ENCODE measurements around the gene FGF4. TPM values are rescaled to one million over a fixed set of nuclear protein-coding genes. Genes with fewer than 3 reads are reported as not detected.

The FGF4 gene
- total RNA-seq, 1 donor from 2014 or later, result 0.37 TPM

DNA sequence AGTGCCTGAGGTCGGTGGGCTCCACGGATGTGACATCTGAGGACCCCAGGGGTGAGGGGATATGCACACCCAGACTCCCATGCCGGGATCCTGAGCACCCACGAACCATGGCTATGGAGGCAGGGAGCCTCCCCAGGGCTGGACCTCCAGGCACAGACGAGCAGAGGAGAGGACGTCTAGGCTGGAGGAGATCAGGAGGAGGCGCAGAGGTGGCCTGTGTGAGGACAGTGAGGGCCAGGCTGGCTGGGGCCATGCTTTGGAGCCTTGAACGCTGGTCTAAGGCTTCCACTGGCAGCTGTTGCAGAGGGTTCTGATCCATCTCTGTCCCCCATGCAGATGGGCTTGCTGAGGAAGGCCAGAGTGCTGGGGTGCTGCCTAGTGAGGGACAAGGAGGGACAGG is 29.0 kb downstream of the FGF4 start:
- H3K4me3 Mint-ChIP-seq (ENCODE audit: unreplicated experiment), result no peak overlapping the region
- H3K27me3 Mint-ChIP-seq (ENCODE audit: unreplicated experiment), result peaks cover 9% of the 10 kb centered on the region
- peaks cover 9% of the 10 kb centered on the region for H3K4me1 Mint-ChIP-seq (ENCODE audit: low read depth, unreplicated experiment)
- H3K36me3 Mint-ChIP-seq (ENCODE audit: unreplicated experiment), result no peaks in the 10 kb centered on the region
- H3K27ac Mint-ChIP-seq (ENCODE audit: unreplicated experiment), result no peak overlapping the region
- no peak for DNase-seq
- TF ChIP-seq, protein P1, sequence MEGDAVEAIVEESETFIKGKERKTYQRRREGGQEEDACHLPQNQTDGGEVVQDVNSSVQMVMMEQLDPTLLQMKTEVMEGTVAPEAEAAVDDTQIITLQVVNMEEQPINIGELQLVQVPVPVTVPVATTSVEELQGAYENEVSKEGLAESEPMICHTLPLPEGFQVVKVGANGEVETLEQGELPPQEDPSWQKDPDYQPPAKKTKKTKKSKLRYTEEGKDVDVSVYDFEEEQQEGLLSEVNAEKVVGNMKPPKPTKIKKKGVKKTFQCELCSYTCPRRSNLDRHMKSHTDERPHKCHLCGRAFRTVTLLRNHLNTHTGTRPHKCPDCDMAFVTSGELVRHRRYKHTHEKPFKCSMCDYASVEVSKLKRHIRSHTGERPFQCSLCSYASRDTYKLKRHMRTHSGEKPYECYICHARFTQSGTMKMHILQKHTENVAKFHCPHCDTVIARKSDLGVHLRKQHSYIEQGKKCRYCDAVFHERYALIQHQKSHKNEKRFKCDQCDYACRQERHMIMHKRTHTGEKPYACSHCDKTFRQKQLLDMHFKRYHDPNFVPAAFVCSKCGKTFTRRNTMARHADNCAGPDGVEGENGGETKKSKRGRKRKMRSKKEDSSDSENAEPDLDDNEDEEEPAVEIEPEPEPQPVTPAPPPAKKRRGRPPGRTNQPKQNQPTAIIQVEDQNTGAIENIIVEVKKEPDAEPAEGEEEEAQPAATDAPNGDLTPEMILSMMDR (IDR thresholded peaks at IDR 0.05; ENCODE audit: partially characterized antibody, unreplicated experiment), result no peak
- H3K9me3 Mint-ChIP-seq (ENCODE audit: unreplicated experiment), result peaks cover 3% of the 10 kb centered on the region

DNA sequence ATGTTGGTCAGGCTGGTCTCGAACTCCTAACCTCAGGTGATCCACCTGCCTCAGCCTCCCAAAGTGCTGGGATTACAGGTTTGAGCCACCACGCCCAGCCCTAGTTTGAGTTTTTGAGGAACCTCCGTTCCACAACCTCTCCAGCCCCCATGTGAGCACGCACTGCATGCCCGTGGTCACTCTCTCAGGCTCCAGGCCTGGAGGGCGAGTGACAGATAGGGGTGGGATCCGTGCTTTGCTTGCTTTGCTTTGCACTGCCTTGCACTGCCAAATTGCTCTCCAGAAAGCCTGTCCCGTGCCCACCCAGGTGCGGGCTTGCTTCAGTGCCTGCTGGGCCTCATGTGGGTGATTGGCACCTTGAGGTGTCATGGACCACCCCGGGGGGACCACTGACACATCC is 29.9 kb downstream of the FGF4 start:
- Mint-ChIP-seq H3K4me1 (ENCODE audit: low read depth, unreplicated experiment) (peaks cover 9% of the 10 kb centered on the region), H3K9me3 (ENCODE audit: unreplicated experiment) (no peaks in the 10 kb centered on the region), H3K27ac (ENCODE audit: unreplicated experiment) (no peak overlapping the region), H3K27me3 (ENCODE audit: unreplicated experiment) (peaks cover 7% of the 10 kb centered on the region), H3K4me3 (ENCODE audit: unreplicated experiment) (no peak overlapping the region), H3K36me3 (ENCODE audit: unreplicated experiment) (no peaks in the 10 kb centered on the region)
- TF ChIP-seq, protein P1 (IDR thresholded peaks at IDR 0.05; ENCODE audit: partially characterized antibody, unreplicated experiment), result no peak
- DNase-seq, result no peak

DNA sequence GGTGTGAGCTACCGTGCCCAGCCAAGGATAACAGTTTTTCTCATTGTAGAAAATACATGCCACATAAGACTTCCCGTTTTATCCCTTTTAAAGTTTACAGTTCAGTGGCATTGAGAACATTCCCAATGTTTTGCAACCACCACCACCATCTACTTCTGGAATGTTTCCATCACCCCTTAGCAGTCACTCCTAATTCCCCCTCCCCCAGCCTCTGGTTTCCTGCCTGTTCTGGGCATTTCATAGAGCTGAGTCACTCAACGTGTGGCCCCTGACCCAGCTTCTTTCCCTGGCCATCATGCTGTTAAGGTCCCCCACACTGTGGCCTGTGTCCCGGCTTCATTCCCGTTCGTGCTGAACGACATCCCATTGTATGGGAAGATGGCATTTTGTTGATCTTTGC is 30.7 kb downstream of the FGF4 start:
- H3K4me3 Mint-ChIP-seq (ENCODE audit: unreplicated experiment), result no peak overlapping the region
- no peak for DNase-seq
- H3K27me3 Mint-ChIP-seq (ENCODE audit: unreplicated experiment), result peaks cover 7% of the 10 kb centered on the region
- peaks cover under 1% of the 10 kb centered on the region for H3K9me3 Mint-ChIP-seq (ENCODE audit: unreplicated experiment)
- H3K36me3 Mint-ChIP-seq (ENCODE audit: unreplicated experiment), result peaks cover 2% of the 10 kb centered on the region
- H3K27ac Mint-ChIP-seq (ENCODE audit: unreplicated experiment), result no peak overlapping the region
- TF ChIP-seq, protein P1 (IDR thresholded peaks at IDR 0.05; ENCODE audit: partially characterized antibody, unreplicated experiment), result no peak
- peaks cover 9% of the 10 kb centered on the region for H3K4me1 Mint-ChIP-seq (ENCODE audit: low read depth, unreplicated experiment)

DNA sequence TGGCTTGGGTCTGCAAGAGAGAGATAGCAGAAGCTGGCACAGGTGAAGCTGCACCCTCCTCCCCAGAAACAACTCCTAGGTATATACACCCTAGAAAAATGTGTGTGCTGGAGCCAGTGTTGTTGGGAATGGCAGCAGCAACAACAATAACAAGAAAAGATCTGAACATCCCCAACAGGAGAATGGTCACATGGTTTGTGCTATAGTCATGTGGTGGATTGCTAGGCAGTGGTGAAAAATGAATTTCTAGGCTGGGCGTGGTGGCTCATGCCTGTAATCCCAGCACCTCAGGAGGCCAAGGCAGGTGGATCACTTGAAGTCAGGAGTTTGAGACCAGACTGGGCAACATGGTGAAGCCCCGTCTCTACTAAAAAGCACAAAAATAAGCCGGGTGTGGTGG is 40.3 kb downstream of the FGF4 start:
- TF ChIP-seq, protein P1 (IDR thresholded peaks at IDR 0.05; ENCODE audit: partially characterized antibody, unreplicated experiment), result no peak
- peaks cover 6% of the 10 kb centered on the region for H3K9me3 Mint-ChIP-seq (ENCODE audit: unreplicated experiment)
- H3K27me3 Mint-ChIP-seq (ENCODE audit: unreplicated experiment), result peaks cover 3% of the 10 kb centered on the region
- H3K4me3 Mint-ChIP-seq (ENCODE audit: unreplicated experiment), result no peak overlapping the region
- H3K4me1 Mint-ChIP-seq (ENCODE audit: low read depth, unreplicated experiment), result no peaks in the 10 kb centered on the region
- no peak overlapping the region for H3K27ac Mint-ChIP-seq (ENCODE audit: unreplicated experiment)
- no peak for DNase-seq
- peaks cover 3% of the 10 kb centered on the region for H3K36me3 Mint-ChIP-seq (ENCODE audit: unreplicated experiment)

DNA sequence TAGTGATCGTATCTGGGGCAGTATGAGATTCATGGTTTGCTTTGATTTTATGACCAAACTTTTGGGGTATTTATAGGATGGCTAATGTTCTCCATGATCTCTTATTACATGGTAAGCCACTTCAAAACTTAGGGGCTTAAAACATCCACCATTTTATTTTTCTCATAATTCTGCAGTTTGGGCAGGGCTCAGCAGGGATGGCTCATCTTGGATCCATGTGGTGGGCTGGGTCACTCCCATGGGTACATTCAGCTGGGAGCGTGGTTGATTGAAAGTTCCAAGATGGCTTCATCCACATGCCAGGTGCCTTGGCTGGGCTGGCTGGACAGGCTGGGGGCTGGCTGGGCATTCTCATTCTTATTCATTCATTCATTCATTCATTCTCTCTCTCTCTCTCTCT is 40.8 kb downstream of the FGF4 start:
- H3K27me3 Mint-ChIP-seq (ENCODE audit: unreplicated experiment), result peaks cover 5% of the 10 kb centered on the region
- H3K27ac Mint-ChIP-seq (ENCODE audit: unreplicated experiment), result no peak overlapping the region
- no peak overlapping the region for H3K4me3 Mint-ChIP-seq (ENCODE audit: unreplicated experiment)
- H3K9me3 Mint-ChIP-seq (ENCODE audit: unreplicated experiment), result peaks cover 4% of the 10 kb centered on the region
- no peaks in the 10 kb centered on the region for H3K4me1 Mint-ChIP-seq (ENCODE audit: low read depth, unreplicated experiment)
- peaks cover under 1% of the 10 kb centered on the region for H3K36me3 Mint-ChIP-seq (ENCODE audit: unreplicated experiment)
- DNase-seq, result no peak
- TF ChIP-seq, protein P1 (IDR thresholded peaks at IDR 0.05; ENCODE audit: partially characterized antibody, unreplicated experiment), result no peak

Measured in glutamatergic neuron (in vitro differentiated cells).